ENCODE measurements around the gene LILRB1.

- TF ChIP-seq CTCF (conservative IDR thresholded peaks at IDR 0.05 in 1 of 2, IDR thresholded peaks at IDR 0.05 in 1 of 2; ENCODE audit: low read depth in 1 of 2, low read length in 2 of 2): no peak
- TF ChIP-seq EZH2 (IDR thresholded peaks at IDR 0.05; ENCODE audit: low read length, missing control alignments): no peak
Observed at GRCh38 chr19:54684527-54684926, 54.2 kb downstream of the LILRB1 start.
